HT-29 (cell line): Measurements from ENCODE around the gene GRN. TPM values are rescaled to one million over a fixed set of nuclear protein-coding genes. Genes with fewer than 3 reads are reported as not detected.
"Not testable (repeated sequence)": the region's sequence is repeated elsewhere in the genome, so short reads cannot be mapped to it uniquely, and the experiment has no call there.

ENCODE experiments used
- DNase-seq: peaks from one replicate; pipeline ENCODE4 v3.0.0-alpha.2; 2015; ENCODE audit warnings: low spot score
- total RNA-seq: library from RNA; depleted of rRNA; stranded (reverse); fragments of >200 nt; shearing (Covaris generic); gene quantifications from 2 replicates; pipeline ENCODE4 v1.2.3, GENCODE V29; 2014

GRN gene
- total RNA-seq, 1 experiment from 2014 or later, result 637 TPM

- DNase-seq, result no peak
These were observed 37.8 kb downstream of the GRN start for GRCh38 chr17:44382917-44383316.

GRCh38 chr17:44383363-44383762, 38.3 kb downstream of the GRN start:
- no peak for DNase-seq

GRCh38 chr17:44383861-44384260, 38.8 kb downstream of the GRN start:
- DNase-seq, result no peak

- no peak for DNase-seq
These were observed 39.2 kb downstream of the GRN start for GRCh38 chr17:44384281-44384822.

- DNase-seq, result no peak
These were observed 39.8 kb downstream of the GRN start for GRCh38 chr17:44384823-44385286.

- no peak for DNase-seq
These were observed 40.4 kb downstream of the GRN start for GRCh38 chr17:44385287-44386181.

- DNase-seq, result no peak
These were observed 41.1 kb downstream of the GRN start for GRCh38 chr17:44386182-44386525.

- no peak for DNase-seq
These were observed 42.7 kb downstream of the GRN start for GRCh38 chr17:44387804-44388203.

GRCh38 chr17:44389281-44389680, 44.2 kb downstream of the GRN start, which contains the start of gene ITGA2B:
Gene ITGA2B (minus strand): TSS chr17:44389649. CDS start chr17:44389473, 176 bp downstream.
- DNase-seq, result no peak

- DNase-seq, result no peak
These were observed 44.7 kb downstream of the GRN start for GRCh38 chr17:44389723-44390202.

- DNase-seq, result no peak
These were observed 45.3 kb downstream of the GRN start for GRCh38 chr17:44390250-44390870.

- not testable (repeated sequence) for DNase-seq
These were observed 49.0 kb downstream of the GRN start for GRCh38 chr17:44394112-44394511.

GRCh38 chr17:44394833-44395232, 49.7 kb downstream of the GRN start:
- DNase-seq, result no peak

- DNase-seq, result no peak
These were observed 51.8 kb downstream of the GRN start for GRCh38 chr17:44396946-44397345.

- DNase-seq, result no peak
These were observed 52.7 kb downstream of the GRN start for GRCh38 chr17:44397479-44398440.

- DNase-seq, result no peak
These were observed 53.9 kb downstream of the GRN start for GRCh38 chr17:44398692-44399691.

GRCh38 chr17:44400226-44400847, 55.2 kb downstream of the GRN start:
- DNase-seq, result peak; percentile 24
